Keratinocyte (primary cell): Measurements from ENCODE around the gene FAM120A. TPM values are rescaled to one million over a fixed set of nuclear protein-coding genes. Genes with fewer than 3 reads are reported as not detected.

ENCODE experiments used
- DNase-seq: peaks from one replicate; pipeline ENCODE4 v3.0.0-alpha.2; 2011; ENCODE audit warnings: low read depth, missing footprints, low spot score
- FAIRE-seq: peaks from 2 replicates; lab custom pipeline; 2011; peaks lifted over from hg19 to GRCh38; lab: Jason Lieb, UNC
- H2AFZ ChIP-seq: 2 replicates; pipeline ENCODE4 v1.6.0; 2012; ENCODE audit warnings: low read length, control low read depth, inconsistent platforms; ENCODE audit not compliant: control insufficient read depth
- H3K27ac ChIP-seq: 2 replicates; pipeline ENCODE4 v1.5.1; 2011; ENCODE audit warnings: low read length; ENCODE audit not compliant: control insufficient read depth, insufficient read depth
- H3K27me3 ChIP-seq: 3 replicates; pipeline ENCODE4 v1.6.0; 2011; ENCODE audit warnings: low read length; ENCODE audit not compliant: control insufficient read depth, insufficient read depth; ENCODE audit errors: extremely low read depth
- H3K36me3 ChIP-seq, 2 experiments: 2 replicates in 1 of 2; 3 replicates in 1 of 2; pipeline ENCODE4 v1.5.1; 2011; ENCODE audit warnings: low read length in 2 of 2, mild to moderate bottlenecking in 1 of 2; ENCODE audit not compliant: control insufficient read depth in 2 of 2, insufficient read depth in 2 of 2; ENCODE audit errors: extremely low read depth in 1 of 2
- H3K4me1 ChIP-seq: 3 replicates; pipeline ENCODE4 v1.5.1; 2011; ENCODE audit warnings: low read length; ENCODE audit not compliant: control insufficient read depth, insufficient read depth; ENCODE audit errors: extremely low read depth
- H3K4me2 ChIP-seq: 3 replicates; pipeline ENCODE4 v1.6.0; 2011; ENCODE audit warnings: low read depth, low read length; ENCODE audit not compliant: control insufficient read depth, insufficient read depth; ENCODE audit errors: extremely low read depth
- H3K4me3 ChIP-seq, 3 experiments: fragments of 200-600 bp in 1 of 3; sonication (generic) in 1 of 3; 2 replicates in 2 of 3; 3 replicates in 1 of 3; pipeline ENCODE4 v1.5.1; 2011 to 2016; ENCODE audit warnings: low read length in 3 of 3, mild to moderate bottlenecking in 3 of 3, control low read depth in 2 of 3, inconsistent platforms in 1 of 3, low read depth in 1 of 3, mixed read lengths in 1 of 3, mixed run types in 1 of 3, moderate library complexity in 1 of 3; ENCODE audit not compliant: control insufficient read depth in 2 of 3, insufficient read depth in 2 of 3; ENCODE audit errors: extremely low read depth in 1 of 3
- H3K79me2 ChIP-seq: 2 replicates; pipeline ENCODE4 v1.6.0; 2012; ENCODE audit warnings: low read length; ENCODE audit not compliant: control insufficient read depth, insufficient read depth
- H3K9ac ChIP-seq: 3 replicates; pipeline ENCODE4 v1.6.0; 2011; ENCODE audit warnings: low read length; ENCODE audit not compliant: control insufficient read depth, insufficient read depth; ENCODE audit errors: extremely low read depth
- H3K9me1 ChIP-seq: 3 replicates; pipeline ENCODE4 v1.6.0; 2011; ENCODE audit warnings: low read length; ENCODE audit not compliant: control insufficient read depth, insufficient read depth; ENCODE audit errors: extremely low read depth
- H3K9me3 ChIP-seq: 2 replicates; pipeline ENCODE4 v1.5.1; 2012; ENCODE audit warnings: low read depth, low read length; ENCODE audit not compliant: control insufficient read depth
- H4K20me1 ChIP-seq: 3 replicates; pipeline ENCODE4 v1.6.0; 2011; ENCODE audit warnings: low read length; ENCODE audit not compliant: control insufficient read depth, insufficient read depth; ENCODE audit errors: extremely low read depth
- CTCF ChIP-seq, 3 experiments: IDR thresholded peaks in 1 of 3; conservative IDR thresholded peaks in 1 of 3; optimal IDR thresholded peaks in 1 of 3; 2 replicates in 2 of 3; 3 replicates in 1 of 3; pipeline versions ENCODE3 to v1.5.1; 2011; ENCODE audit warnings: low read length in 3 of 3, mild to moderate bottlenecking in 3 of 3, moderate library complexity in 2 of 3, control low read depth in 1 of 3, inconsistent platforms in 1 of 3; ENCODE audit not compliant: insufficient read depth in 2 of 3; ENCODE audit errors: extremely low read depth in 1 of 3
- EZH2 ChIP-seq: IDR thresholded peaks from one replicate; pipeline ENCODE4 v1.6.1; 2012; ENCODE audit warnings: inconsistent platforms, mild to moderate bottlenecking, low read length, moderate library complexity
- dilution Hi-C: fragments of 300-500 bp; cut with MboI; formaldehyde crosslinking; loops from one replicate; pipeline ENCODE4 v1.7.0; 2020; ENCODE audit warnings: low sequenced_read_pairs; ENCODE audit not compliant: extremely low pct_ligation_motif_present
- polyA plus RNA-seq, 5 experiments: library from polyadenylated mRNA; depleted of rRNA in 3 of 5; stranded (reverse) in 3 of 5; stranded (forward) in 1 of 5; unstranded in 1 of 5; fragments of >200 nt; gene quantifications; 1 replicate in 1 of 5; 2 replicates in 3 of 5; 3 replicates in 1 of 5; pipeline versions ENCODE4 v1.2.1 to v1.2.3, GENCODE V29; 2011 to 2012; ENCODE audit warnings: missing spikeins in 2 of 5, low read depth in 1 of 5, low replicate concordance in 1 of 5

Gene FAM120A
- polyA plus RNA-seq, 1 donor (not counting 4 experiments of a cell fraction or from before 2014, with no cell fraction given), result 79.2 TPM

- Histone ChIP-seq H3K4me2 (no peak overlapping the region), H3K4me1 (no peaks in the 10 kb centered on the region), H3K4me3 (no peak overlapping the region), H3K9me1 (peaks cover 2% of the 10 kb centered on the region), H3K79me2 (peaks cover 48% of the 10 kb centered on the region), H2AFZ (no peak overlapping the region), H4K20me1 (peaks cover 7% of the 10 kb centered on the region), H3K27me3 (no peaks in the 10 kb centered on the region), H3K9ac (no peak overlapping the region), H3K27ac (no peak overlapping the region), H3K9me3 (no peaks in the 10 kb centered on the region), H3K36me3 (peaks cover 23 to 36% of the 10 kb centered on the region in 2 experiments)
- TF ChIP-seq CTCF (optimal IDR thresholded peaks at IDR 0.05 in 1 of 3, IDR thresholded peaks at IDR 0.05 in 1 of 3, conservative IDR thresholded peaks at IDR 0.05 in 1 of 3; ENCODE audit: extremely low read depth in 1 of 3, insufficient read depth in 2 of 3, low read length in 3 of 3) (no peak), EZH2 (no peak)
- DNase-seq (no peak), FAIRE-seq (no peak)
- dilution Hi-C loops, result no loop called here
These were observed 72.1 kb downstream of the FAM120A start for GRCh38 chr9:93523518-93524144.

DNA sequence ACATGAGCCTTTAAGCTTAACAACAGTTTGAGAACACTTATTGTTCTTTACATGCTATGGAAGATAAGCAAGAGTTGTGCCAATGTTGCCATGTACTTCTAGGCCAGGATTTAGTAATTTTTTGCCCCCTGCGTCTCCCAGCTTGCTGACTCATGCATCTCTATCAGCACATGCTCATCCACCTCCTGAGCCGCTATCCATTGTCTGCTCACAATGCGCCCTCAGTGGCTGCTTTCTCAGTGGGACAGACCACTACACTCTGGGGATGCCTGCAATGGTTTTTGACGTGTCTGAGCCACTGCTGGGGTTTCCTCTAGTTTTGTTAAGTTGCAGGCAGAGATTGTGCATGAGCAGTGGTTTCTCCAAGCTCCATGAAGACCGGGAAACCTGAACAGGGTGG, 74.0 kb downstream of the FAM120A start:
- peaks cover 36% of the 10 kb centered on the region for H3K79me2 ChIP-seq
- no peaks in the 10 kb centered on the region for H3K9me3 ChIP-seq
- peaks cover 2% of the 10 kb centered on the region for H3K9me1 ChIP-seq
- DNase-seq, result no peak
- dilution Hi-C loops, result no loop called here
- no peaks in the 10 kb centered on the region for H3K4me1 ChIP-seq
- peaks cover 4% of the 10 kb centered on the region for H4K20me1 ChIP-seq
- H2AFZ ChIP-seq, result no peak overlapping the region
- H3K36me3 ChIP-seq, result peaks cover 27 to 39% of the 10 kb centered on the region in 2 experiments
- TF ChIP-seq EZH2, result no peak
- H3K27ac ChIP-seq, result no peak overlapping the region
- no peak overlapping the region for H3K9ac ChIP-seq
- H3K4me2 ChIP-seq, result no peak overlapping the region
- no peak for FAIRE-seq
- H3K27me3 ChIP-seq, result no peaks in the 10 kb centered on the region
- no peak overlapping the region for H3K4me3 ChIP-seq

DNA sequence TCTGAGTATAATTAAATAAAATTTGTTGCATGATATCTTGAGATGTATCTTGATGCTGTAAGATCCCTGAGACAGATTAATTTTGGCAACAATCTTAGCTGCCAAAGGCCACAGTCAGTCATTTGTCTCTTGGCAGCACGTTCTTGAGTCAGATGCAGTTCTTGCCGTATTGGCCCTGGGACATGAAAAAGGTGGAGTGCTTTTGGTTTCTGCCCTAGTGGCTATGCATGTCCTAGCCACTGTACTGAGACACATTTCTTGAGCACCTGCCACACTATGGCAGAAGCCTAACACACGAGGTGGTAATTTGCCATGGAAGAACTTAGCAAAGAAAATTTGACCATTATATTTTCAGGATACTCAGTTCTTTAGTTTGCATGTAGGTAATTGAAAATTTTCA, 79.9 kb downstream of the FAM120A start:
- H4K20me1 ChIP-seq, result peaks cover 2% of the 10 kb centered on the region

More for the DNA sequence above, 79.9 kb downstream of the FAM120A start:
- Histone ChIP-seq H3K27ac (no peak overlapping the region), H3K79me2 (peaks cover 2% of the 10 kb centered on the region), H3K36me3 (peaks cover 32 to 51% of the 10 kb centered on the region in 2 experiments), H3K9ac (no peak overlapping the region), H3K9me3 (no peaks in the 10 kb centered on the region), H2AFZ (no peak overlapping the region), H3K4me1 (no peaks in the 10 kb centered on the region), H3K27me3 (no peaks in the 10 kb centered on the region), H3K9me1 (peaks cover 2% of the 10 kb centered on the region), H3K4me3 (no peak overlapping the region), H3K4me2 (no peak overlapping the region)
- no peak for TF ChIP-seq EZH2
- TF ChIP-seq CTCF (optimal IDR thresholded peaks at IDR 0.05 in 1 of 3, IDR thresholded peaks at IDR 0.05 in 1 of 3, conservative IDR thresholded peaks at IDR 0.05 in 1 of 3; ENCODE audit: extremely low read depth in 1 of 3, insufficient read depth in 2 of 3, low read length in 3 of 3), result no peak
- FAIRE-seq, result no peak
- dilution Hi-C loops, result no loop called here
- DNase-seq, result no peak
